ENCODE measurements around the gene ST6GALNAC4. TPM values are rescaled to one million over a fixed set of nuclear protein-coding genes. Genes with fewer than 3 reads are reported as not detected.
A peak's percentile ranks its signal among the peaks of the same experiment; 100 is the strongest.

Gene ST6GALNAC4
- total and polyA plus RNA-seq, 9 of the 15 experiments (the other 6 are each of a cell fraction or from before 2014, with no cell fraction given) = 2.6 to 43.1 (median 15.4) TPM

DNA sequence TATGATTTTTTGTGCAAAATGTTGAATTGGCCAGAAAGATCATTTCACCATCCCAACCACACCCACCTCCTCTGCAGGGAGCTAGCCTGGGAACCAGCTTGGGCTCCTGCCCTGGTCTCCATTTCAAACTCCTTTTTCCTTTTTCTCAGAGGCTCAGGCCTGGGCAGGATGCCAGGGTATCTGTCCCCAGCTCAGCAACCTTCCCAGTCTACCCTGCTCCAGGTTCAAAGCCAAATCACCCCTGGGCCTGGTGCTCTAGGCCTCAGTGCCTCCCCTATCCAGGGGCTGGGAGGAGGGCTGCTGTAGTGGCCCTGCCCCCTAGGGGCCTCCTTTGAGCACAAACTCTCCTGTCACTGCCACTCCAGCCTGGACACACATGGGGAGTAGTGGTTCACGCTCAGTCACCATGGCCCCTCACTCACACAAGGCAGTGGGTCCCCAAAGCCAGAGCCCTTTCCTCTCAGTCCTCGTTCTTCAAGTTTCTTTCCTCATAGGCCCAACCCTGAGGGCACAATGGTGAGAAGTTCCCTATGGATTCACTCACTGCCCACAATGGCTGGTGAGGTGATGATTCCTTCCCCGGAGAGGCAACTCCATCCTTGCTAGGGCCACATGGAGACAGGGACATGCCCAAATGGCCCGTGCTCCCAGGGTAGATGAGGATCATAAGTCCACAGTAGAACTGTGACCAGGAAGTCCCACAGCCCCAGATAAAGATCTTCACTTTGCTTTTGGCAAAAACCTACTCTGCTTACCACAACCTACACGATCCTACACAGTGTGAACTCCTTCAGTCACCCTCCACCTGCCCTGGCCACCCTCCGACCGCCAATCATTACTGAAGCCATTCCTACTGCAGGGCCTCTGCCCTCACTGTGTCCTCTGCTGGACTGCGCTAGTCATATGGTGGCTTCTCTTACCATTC lies 1.6 kb upstream of the ST6GALNAC4 start (continued):
- TF ChIP-seq MAZ (CRISPR knock-in tag; conservative IDR thresholded peaks at IDR 0.05 in 1 of 2, IDR thresholded peaks at IDR 0.05 in 1 of 2) (peak; percentile 30 to 41; a peak in 2 of 4 replicates), ZNF561 (CRISPR knock-in tag; conservative IDR thresholded peaks at IDR 0.05) (no peak), IRF2 (CRISPR knock-in tag; IDR thresholded peaks at IDR 0.05) (no peak), ZNF212 (CRISPR knock-in tag; IDR thresholded peaks at IDR 0.05) (no peak), ZFX (CRISPR knock-in tag; IDR thresholded peaks at IDR 0.05) (peak; percentile 58), KLF10 (CRISPR knock-in tag; IDR thresholded peaks at IDR 0.05) (no peak), FOXA1 (IDR thresholded peaks at IDR 0.05; ENCODE audit: borderline replicate concordance) (no peak), STAG1 (CRISPR knock-in tag; IDR thresholded peaks at IDR 0.05; ENCODE audit: borderline replicate concordance) (0 out of 2 replicates have a peak, but pooled peaks have one; percentile 30), CCNT2 (IDR thresholded peaks at IDR 0.05; ENCODE audit: borderline replicate concordance, extremely low read depth, insufficient read length, low read depth, low read length) (no peak), SNRNP70 (optimal IDR thresholded peaks at IDR 0.05; ENCODE audit: low read depth, low read length) (no peak), CCAR2 (IDR thresholded peaks at IDR 0.05; ENCODE audit: low read depth, low read length) (no peak), CREBBP (IDR thresholded peaks at IDR 0.05; ENCODE audit: low read depth, low read length) (no peak), MAFG (tag; conservative IDR thresholded peaks at IDR 0.05) (no peak), DACH1 (IDR thresholded peaks at IDR 0.05; ENCODE audit: partially characterized antibody) (no peak), NCOA1 (IDR thresholded peaks at IDR 0.05; ENCODE audit: low read depth) (no peak), ZNF408 (CRISPR knock-in tag; IDR thresholded peaks at IDR 0.05; ENCODE audit: low read depth) (no peak), HNRNPK (IDR thresholded peaks at IDR 0.05; ENCODE audit: low read depth, low read length, poor library complexity, severe bottlenecking) (no peak), HDAC1 (IDR thresholded peaks at IDR 0.05) (no peak), STAT5B (CRISPR knock-in tag; IDR thresholded peaks at IDR 0.05) (no peak), ZNF384 (IDR thresholded peaks at IDR 0.05; ENCODE audit: low read depth, low read length) (no peak), MCM5 (IDR thresholded peaks at IDR 0.05; ENCODE audit: low read depth) (no peak), ERF (CRISPR knock-in tag; IDR thresholded peaks at IDR 0.05) (0 out of 2 replicates have a peak, but pooled peaks have one; percentile 31)
- TF ChIP-seq, protein P1, sequence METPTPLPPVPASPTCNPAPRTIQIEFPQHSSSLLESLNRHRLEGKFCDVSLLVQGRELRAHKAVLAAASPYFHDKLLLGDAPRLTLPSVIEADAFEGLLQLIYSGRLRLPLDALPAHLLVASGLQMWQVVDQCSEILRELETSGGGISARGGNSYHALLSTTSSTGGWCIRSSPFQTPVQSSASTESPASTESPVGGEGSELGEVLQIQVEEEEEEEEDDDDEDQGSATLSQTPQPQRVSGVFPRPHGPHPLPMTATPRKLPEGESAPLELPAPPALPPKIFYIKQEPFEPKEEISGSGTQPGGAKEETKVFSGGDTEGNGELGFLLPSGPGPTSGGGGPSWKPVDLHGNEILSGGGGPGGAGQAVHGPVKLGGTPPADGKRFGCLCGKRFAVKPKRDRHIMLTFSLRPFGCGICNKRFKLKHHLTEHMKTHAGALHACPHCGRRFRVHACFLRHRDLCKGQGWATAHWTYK (CRISPR knock-in tag; IDR thresholded peaks at IDR 0.05) = 0 out of 2 replicates have a peak, but pooled peaks have one; percentile 33
- TF ChIP-seq, protein P2, sequence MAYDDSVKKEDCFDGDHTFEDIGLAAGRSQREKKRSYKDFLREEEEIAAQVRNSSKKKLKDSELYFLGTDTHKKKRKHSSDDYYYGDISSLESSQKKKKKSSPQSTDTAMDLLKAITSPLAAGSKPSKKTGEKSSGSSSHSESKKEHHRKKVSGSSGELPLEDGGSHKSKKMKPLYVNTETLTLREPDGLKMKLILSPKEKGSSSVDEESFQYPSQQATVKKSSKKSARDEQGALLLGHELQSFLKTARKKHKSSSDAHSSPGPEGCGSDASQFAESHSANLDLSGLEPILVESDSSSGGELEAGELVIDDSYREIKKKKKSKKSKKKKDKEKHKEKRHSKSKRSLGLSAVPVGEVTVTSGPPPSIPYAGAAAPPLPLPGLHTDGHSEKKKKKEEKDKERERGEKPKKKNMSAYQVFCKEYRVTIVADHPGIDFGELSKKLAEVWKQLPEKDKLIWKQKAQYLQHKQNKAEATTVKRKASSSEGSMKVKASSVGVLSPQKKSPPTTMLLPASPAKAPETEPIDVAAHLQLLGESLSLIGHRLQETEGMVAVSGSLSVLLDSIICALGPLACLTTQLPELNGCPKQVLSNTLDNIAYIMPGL (CRISPR knock-in tag; IDR thresholded peaks at IDR 0.05) = no peak
- TF ChIP-seq, protein P3, sequence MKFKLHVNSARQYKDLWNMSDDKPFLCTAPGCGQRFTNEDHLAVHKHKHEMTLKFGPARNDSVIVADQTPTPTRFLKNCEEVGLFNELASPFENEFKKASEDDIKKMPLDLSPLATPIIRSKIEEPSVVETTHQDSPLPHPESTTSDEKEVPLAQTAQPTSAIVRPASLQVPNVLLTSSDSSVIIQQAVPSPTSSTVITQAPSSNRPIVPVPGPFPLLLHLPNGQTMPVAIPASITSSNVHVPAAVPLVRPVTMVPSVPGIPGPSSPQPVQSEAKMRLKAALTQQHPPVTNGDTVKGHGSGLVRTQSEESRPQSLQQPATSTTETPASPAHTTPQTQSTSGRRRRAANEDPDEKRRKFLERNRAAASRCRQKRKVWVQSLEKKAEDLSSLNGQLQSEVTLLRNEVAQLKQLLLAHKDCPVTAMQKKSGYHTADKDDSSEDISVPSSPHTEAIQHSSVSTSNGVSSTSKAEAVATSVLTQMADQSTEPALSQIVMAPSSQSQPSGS (CRISPR knock-in tag; IDR thresholded peaks at IDR 0.05) = no peak
